ENCODE measurements around the gene VDAC2.
A peak's percentile ranks its signal among the peaks of the same experiment; 100 is the strongest.

DNA sequence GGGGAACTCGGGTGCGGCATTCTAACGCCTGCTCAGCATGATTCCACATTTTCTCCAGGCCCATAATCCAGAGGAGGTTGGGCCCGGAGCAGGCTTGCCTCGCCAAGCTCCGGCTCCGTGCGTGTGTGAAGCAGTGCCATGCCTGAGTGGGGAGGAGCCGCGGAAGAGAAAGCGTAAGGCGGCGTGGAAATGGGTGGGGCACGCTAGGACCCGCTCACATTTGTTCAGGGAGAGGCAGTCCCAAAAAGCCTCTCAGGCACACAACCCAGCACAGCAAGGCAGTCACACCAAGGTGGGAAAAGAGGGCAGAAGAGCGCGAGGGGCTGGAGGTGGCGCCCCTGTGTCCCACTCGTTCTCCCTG, 695 bp upstream of the VDAC2 start:
- TF ChIP-seq, protein P1, sequence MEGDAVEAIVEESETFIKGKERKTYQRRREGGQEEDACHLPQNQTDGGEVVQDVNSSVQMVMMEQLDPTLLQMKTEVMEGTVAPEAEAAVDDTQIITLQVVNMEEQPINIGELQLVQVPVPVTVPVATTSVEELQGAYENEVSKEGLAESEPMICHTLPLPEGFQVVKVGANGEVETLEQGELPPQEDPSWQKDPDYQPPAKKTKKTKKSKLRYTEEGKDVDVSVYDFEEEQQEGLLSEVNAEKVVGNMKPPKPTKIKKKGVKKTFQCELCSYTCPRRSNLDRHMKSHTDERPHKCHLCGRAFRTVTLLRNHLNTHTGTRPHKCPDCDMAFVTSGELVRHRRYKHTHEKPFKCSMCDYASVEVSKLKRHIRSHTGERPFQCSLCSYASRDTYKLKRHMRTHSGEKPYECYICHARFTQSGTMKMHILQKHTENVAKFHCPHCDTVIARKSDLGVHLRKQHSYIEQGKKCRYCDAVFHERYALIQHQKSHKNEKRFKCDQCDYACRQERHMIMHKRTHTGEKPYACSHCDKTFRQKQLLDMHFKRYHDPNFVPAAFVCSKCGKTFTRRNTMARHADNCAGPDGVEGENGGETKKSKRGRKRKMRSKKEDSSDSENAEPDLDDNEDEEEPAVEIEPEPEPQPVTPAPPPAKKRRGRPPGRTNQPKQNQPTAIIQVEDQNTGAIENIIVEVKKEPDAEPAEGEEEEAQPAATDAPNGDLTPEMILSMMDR (IDR thresholded peaks at IDR 0.05): no peak
- peak in 1 of 2 donors; percentile 62 for TF ChIP-seq POLR2A (IDR thresholded peaks at IDR 0.05)
